Inferior parietal cortex (tissue), 1 donor: ENCODE data around the gene CX3CL1.
A peak's percentile ranks its signal among the peaks of the same experiment; 100 is the strongest.

Experiments
- DNase-seq: peaks from one replicate; pipeline ENCODE4 v3.0.0-alpha.2; 2016; ENCODE audit errors: extremely low spot score

CX3CL1 gene

DNA sequence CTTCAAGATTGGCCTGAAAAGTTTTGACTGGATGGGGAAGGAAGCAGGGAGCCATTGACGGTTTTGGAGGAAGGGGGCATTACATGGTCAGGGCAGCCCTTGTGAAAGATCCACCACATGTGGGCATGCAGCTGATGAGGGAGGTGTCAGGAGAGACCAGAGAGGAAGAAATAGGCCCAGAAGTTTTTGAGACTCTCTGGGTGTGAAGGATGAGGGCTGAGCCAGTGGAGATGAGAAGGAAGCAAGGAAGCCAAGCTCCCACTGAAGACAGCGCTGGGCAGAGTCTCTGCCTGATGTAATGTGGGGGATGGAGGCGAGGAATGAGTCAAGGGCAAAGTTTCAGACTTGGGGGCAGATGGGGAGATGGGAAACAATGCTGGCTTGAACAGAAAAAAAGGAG is 32.8 kb downstream of the CX3CL1 start:
- no peak for DNase-seq

- no peak for DNase-seq
Observed at GRCh38 chr16:57406881-57407280, 34.6 kb downstream of the CX3CL1 start.

DNA sequence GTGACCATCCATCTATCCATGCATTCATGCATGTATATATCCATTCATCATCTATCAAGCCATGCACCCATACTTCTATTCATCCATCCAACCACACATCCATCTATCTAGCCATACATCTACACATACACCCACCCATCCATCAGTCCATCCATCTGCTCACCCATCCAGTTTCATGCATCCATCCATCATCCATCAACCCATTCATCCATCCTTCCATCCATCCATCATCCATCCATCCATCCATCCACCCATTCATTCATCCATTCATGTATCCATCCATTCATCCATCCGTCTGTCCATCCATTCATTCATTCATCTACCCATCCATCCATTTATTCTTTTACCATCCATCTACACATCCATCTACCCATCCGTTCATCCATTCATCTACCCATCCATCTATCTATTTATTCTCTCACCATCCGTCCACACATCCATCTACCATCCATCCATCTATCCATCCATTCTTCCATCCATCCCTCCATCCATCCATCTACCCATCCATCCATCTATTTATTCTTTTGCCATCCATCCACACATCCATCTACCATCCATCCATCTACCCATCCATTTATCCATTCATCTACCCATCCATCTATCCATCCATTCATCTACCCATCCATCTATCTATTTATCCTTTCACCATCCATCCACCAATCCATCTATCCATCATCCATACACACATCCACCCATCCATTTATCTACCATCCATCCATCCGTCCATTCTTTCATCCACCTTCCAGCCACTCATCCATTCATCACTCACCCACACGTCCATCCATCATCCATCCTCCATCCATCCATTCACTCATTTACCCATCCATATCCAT is 35.4 kb downstream of the CX3CL1 start:
- DNase-seq: no peak

DNA sequence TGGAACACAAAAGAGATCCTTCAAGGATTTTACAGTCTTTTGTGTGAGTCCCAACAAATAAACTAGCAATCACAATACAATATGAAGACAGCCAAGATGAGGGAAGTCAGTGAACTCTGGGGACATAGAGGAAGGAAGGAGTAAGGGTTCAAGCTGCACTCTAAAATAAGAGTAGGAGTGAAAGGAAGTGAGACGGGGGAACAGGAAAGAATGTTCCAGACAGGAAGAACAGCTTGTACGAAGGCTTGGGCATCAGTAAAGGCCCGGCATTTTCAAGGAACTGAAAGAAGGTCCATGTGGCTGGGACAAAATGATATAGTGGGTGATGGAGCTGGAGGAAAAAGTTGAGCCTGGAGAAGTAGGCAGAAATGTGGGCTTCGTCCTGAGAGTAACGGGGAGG is 36.8 kb downstream of the CX3CL1 start:
- no peak for DNase-seq

- no peak for DNase-seq
Observed at GRCh38 chr16:57409870-57410587, 37.7 kb downstream of the CX3CL1 start.

- DNase-seq: no peak
Observed at GRCh38 chr16:57411362-57411976, 39.2 kb downstream of the CX3CL1 start.

DNA sequence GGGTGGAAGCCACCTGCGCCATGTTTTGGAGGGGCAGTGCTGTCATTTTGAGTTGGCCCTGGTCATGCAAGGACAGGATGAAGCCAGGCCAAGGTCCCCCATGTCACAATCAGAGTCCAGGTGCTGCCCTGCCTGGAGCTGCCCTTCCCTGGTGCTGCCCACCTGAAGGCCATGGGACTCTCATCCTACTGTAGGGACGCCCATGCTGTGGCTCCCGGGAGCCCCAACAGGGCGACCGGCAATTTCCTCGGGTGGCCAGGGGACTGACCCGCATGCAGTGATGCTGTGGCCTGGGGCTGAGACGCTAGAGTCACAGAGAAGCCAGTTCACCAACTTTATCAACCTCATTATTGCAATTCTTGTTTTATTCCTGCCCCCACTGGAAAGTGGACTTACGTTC is 40.3 kb downstream of the CX3CL1 start:
- no peak for DNase-seq

DNA sequence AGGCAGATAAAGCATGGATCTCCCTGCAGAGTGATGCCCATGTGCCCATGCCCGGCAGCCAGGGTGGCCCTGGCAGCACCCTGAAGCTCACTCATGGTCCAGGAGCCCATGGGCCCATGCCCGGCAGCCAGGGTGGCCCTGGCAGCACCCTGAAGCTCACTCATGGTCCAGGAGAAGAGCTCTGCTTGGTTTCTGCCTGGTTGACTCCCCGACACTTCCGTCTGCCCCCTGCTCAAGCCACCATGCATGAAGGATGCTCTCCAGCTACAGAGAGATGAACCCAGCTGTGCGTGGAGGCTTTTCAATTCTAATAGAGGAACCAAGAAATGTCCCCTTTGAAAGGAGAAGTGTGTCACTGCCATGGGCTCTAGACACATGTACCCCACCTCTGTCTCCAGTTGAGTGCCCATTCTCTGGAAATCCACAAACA is 41.0 kb downstream of the CX3CL1 start:
- no peak for DNase-seq

DNA sequence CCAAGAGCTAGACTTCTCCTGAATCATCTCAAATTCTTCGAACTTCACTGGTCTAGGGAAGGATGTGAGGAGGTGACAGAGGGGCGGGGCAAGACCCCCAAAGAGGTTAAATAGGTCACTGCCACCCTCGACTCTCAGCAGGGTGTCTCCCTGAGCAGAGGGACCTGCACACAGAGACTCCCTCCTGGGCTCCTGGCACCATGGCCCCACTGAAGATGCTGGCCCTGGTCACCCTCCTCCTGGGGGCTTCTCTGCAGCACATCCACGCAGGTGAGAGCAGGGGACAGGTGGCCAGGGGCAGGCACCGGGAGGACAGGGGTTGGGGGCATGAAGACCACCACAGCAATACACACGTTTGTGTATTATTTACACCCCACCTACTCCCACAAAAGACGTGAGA is 41.4 kb downstream of the CX3CL1 start:
- no peak for DNase-seq

DNA sequence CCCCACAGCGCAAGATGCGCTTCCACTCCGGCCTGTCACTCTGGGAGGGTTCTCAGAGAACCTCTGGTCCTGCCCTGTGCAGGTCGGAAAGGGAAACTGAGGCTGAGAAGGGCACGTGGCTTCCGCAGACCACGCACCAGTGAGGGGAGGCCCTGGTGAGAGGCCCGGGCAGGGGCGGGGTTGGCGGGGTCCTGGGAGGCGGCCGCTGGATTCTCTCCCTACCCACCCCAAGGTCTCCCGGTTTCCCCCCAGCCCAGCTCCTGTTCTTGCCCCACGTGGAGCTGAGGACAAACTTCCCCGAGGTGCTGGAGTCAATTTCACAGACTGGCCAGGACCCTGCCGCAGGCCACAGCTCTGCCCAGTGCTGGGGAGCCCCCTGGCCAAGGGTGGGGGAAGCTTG is 43.8 kb downstream of the CX3CL1 start:
- no peak for DNase-seq

GRCh38 chr16:57419506-57419905 is 47.2 kb downstream of the CX3CL1 start:
- no peak for DNase-seq

GRCh38 chr16:57422026-57422944 is 50.0 kb downstream of the CX3CL1 start:
- DNase-seq: peak; percentile 41

GRCh38 chr16:57423152-57423551 is 50.9 kb downstream of the CX3CL1 start:
- no peak for DNase-seq

DNA sequence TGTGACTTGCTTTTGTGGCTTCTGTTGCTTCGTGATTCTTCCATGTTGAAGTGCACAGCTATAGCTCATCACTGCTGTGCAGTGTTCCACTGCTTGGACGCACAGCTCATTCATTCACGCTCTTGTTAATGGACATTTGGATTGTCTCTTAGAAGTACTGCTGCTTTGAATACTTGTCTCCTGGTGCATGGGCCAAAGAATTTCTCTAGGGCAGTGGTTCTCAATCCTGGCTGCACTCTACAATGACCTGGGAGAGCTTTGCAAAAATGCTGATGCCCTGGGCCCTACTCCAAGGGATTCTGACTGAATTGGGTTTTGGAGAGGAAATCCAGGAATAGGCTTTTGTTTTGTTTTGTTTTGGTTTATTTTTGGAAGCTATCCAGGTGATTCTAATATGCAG is 52.3 kb downstream of the CX3CL1 start:
- no peak for DNase-seq

DNA sequence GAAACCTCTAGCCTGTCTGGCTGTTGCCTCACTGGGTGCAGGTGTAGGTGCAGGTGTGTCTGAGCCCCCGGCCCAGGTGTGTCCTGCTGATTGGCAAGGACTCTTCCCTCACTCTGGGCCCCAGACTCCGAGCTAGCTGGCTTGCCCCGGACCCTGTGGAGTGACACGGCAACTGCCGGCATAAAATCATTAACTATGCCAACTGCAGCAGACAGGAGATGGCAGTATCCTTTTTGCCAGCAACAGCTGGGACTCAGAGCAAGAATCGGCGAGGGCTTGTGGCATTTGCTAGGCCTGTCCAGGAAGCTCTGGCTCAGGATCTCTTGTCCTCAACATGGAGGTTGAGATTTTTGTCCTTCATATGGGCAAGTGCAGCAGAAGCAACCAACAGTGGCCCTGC is 54.1 kb downstream of the CX3CL1 start:
- no peak for DNase-seq

GRCh38 chr16:57427307-57427706 is 55.0 kb downstream of the CX3CL1 start:
- DNase-seq: no peak

DNA sequence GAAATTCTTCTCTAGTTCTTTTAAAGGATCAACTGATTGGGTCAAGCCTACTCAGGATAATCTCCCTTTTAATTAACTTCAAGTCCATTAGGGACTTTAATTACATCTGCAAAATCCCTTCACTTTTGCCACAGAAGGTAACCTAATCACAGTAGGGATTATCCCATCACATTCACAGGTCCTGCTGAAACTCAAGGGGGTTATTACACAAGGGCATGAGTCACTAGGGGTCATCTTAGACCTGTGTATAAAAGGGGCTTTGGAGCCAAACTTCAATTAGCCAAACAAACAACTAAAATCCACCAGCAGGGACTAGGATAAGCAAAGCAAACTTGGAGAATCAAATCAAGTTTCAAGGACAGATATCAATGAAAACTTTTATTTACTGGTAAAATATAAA is 55.5 kb downstream of the CX3CL1 start:
- no peak for DNase-seq

DNA sequence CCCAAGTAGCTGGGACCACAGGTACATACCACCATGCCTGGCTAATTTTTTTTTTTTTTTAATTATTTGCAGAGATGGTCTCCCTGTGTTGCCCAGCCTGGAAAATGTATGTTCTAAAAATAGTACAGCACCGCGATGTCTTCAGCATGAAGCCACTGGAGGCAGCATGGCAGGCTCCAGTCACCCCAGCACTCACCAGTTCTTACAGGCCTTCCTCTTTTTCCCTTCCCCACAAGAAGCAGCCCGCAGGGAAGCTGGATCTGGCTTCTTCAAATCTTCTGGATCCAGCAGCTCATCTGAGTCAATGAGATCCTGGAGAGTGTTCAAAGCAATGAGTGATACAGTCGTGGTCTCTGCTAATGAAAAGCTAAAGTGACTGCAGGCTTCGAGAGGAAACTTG is 58.7 kb downstream of the CX3CL1 start:
- no peak for DNase-seq

- no peak for DNase-seq
Observed at GRCh38 chr16:57432505-57432904, 60.2 kb downstream of the CX3CL1 start.

DNA sequence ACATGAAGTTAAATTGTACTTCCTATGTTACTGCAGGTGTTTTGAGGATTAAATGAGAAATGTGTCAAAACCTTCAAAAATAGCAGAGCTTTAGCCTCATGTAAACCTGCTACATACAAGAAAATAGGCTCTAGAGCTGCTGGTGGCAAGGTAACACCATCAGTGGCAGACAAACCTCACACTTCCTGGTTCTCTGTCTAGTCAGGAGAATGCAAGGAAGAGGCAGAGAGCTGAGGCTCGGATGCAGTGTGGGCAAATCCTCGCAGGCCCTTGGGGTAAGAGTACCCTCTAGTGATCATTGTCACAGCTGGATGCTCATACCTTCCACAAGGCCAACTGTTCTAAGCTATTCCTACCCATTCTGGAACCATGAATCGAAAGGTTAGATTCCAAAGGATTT is 60.7 kb downstream of the CX3CL1 start:
- no peak for DNase-seq

GRCh38 chr16:57434003-57434402 is 61.7 kb downstream of the CX3CL1 start:
- DNase-seq: no peak
